ENCODE data around the gene USH2A. TPM values are rescaled to one million over a fixed set of nuclear protein-coding genes. Genes with fewer than 3 reads are reported as not detected.

Gene USH2A
- total RNA-seq, 1 experiment from 2014 or later: not detected

DNA sequence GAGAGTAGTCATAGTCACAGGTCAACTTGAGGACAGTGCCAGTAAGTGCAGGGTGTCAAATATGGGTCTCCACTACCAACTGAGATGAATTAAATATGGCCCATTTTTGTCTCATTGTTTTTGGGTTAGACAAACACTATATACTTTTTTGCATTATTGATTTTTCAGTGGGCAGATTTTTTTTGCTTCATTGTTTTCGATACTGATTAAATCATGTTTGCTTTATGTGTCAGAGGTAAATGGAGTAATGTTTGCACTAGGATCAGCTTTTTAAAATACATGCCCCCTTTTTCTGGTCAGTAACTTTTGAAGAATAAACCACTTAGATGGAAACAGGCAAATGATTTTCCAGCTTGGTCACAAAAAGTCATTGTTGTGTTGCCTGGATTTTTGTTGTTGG lies 199.0 kb downstream of the USH2A start:
- DNase-seq (ENCODE audit: low read depth, low spot score) (no peak), ATAC-seq (no peak)
- Histone ChIP-seq H3K9me2 (ENCODE audit: insufficient read depth) (no peaks in the 10 kb centered on the region), H3K27me3 (ENCODE audit: insufficient read depth, low read length) (no peaks in the 10 kb centered on the region), H3K4me2 (ENCODE audit: low read length) (no peak overlapping the region), H4K20me1 (ENCODE audit: insufficient read depth) (no peaks in the 10 kb centered on the region), H3K4me1 (ENCODE audit: control insufficient read depth in 1 of 2, insufficient read depth in 2 of 2, low read length in 2 of 2) (no peaks in the 10 kb centered on the region), H2AFZ (ENCODE audit: low read depth, low read length, poor library complexity, severe bottlenecking) (no peak overlapping the region), H3K9me3 (ENCODE audit: control insufficient read depth in 1 of 2, insufficient read depth in 1 of 2, low read depth in 1 of 2, low read length in 2 of 2) (no peaks in the 10 kb centered on the region; a peak in 1 of 4 replicates), H3K36me3 (ENCODE audit: control insufficient read depth in 1 of 2, insufficient read depth in 2 of 2, low read length in 2 of 2) (no peaks in the 10 kb centered on the region), H3K9ac (ENCODE audit: low read length) (no peak overlapping the region), H3K79me2 (ENCODE audit: insufficient read depth, low read length) (no peaks in the 10 kb centered on the region), H3K27ac (ENCODE audit: low read depth, low read length) (no peak overlapping the region), H3K4me3 (replicated peaks in 1 of 2; ENCODE audit: low read depth in 1 of 2, low read length in 2 of 2) (no peak overlapping the region)
- BruUV-seq (replicated peaks): no TSS peak
- RAD21 ChIA-PET (ENCODE audit: low non-redundant PET in 1 of 2, low total read pairs in 2 of 2, uncharacterized antibody in 2 of 2, unreplicated experiment in 2 of 2): no interaction called here
- TF ChIP-seq, protein P1, sequence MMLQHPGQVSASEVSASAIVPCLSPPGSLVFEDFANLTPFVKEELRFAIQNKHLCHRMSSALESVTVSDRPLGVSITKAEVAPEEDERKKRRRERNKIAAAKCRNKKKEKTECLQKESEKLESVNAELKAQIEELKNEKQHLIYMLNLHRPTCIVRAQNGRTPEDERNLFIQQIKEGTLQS (IDR thresholded peaks at IDR 0.05): no peak
- TF ChIP-seq ELF1 (IDR thresholded peaks at IDR 0.05; ENCODE audit: borderline replicate concordance, low read depth) (no peak), SRF (IDR thresholded peaks at IDR 0.05; ENCODE audit: low read depth) (no peak), FOSL1 (IDR thresholded peaks at IDR 0.05; ENCODE audit: low read depth) (no peak), CBX3 (IDR thresholded peaks at IDR 0.05; ENCODE audit: low read depth) (no peak), POLR2AphosphoS5 (IDR thresholded peaks at IDR 0.05; ENCODE audit: low read depth, low read length) (no peak), SP1 (IDR thresholded peaks at IDR 0.05; ENCODE audit: low read depth) (no peak), CEBPB (IDR thresholded peaks at IDR 0.05; ENCODE audit: low read depth) (no peak), ZFX (IDR thresholded peaks at IDR 0.05) (no peak)
- CTCF ChIA-PET: no interaction called here
- POLR2A ChIA-PET: no interaction called here
- intact Hi-C loops (cut with micrococcal nuclease): no loop called here

DNA sequence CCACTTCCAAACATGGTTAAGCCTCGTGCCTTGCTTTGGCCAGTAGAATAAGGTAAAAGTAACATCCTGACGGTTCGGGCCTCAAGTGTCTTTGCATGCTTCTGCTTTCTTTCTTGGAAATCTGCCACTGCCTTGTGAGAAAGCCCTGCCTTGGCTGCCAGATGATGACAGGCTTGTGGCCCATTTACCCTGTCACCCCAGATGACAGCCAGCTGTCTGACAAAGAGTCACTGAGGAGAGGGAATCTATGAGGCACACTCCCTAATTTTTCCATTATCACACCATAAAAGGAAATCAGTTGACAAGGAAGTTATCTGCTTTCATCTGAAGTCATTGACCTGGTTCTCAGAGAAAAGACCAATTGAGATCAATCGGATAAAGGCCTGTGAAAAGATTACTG lies 199.8 kb downstream of the USH2A start:
- POLR2A ChIA-PET: no interaction called here
- intact Hi-C loops (cut with micrococcal nuclease): no loop called here
- CTCF ChIA-PET: no interaction called here
- no peak for DNase-seq (ENCODE audit: low read depth, low spot score)
- ATAC-seq: no peak
- no peak overlapping the region for H2AFZ ChIP-seq (ENCODE audit: low read depth, low read length, poor library complexity, severe bottlenecking)
- no peaks in the 10 kb centered on the region for H3K9me2 ChIP-seq (ENCODE audit: insufficient read depth)
- H3K79me2 ChIP-seq (ENCODE audit: insufficient read depth, low read length): no peaks in the 10 kb centered on the region
- H3K4me1 ChIP-seq (ENCODE audit: control insufficient read depth in 1 of 2, insufficient read depth in 2 of 2, low read length in 2 of 2): no peaks in the 10 kb centered on the region
- RAD21 ChIA-PET (ENCODE audit: low non-redundant PET in 1 of 2, low total read pairs in 2 of 2, uncharacterized antibody in 2 of 2, unreplicated experiment in 2 of 2): no interaction called here
- TF ChIP-seq RAD21 (IDR thresholded peaks at IDR 0.05; ENCODE audit: low read depth) (no peak), TCF7L2 (IDR thresholded peaks at IDR 0.05; ENCODE audit: borderline replicate concordance, extremely low read depth, insufficient read depth, insufficient read length) (no peak), POLR2A (IDR thresholded peaks at IDR 0.05; ENCODE audit: borderline replicate concordance, extremely low read depth, insufficient read depth, insufficient read length) (no peak), SIN3A (IDR thresholded peaks at IDR 0.05; ENCODE audit: low read depth) (no peak), CEBPB (IDR thresholded peaks at IDR 0.05; ENCODE audit: low read depth) (no peak), EZH2 (IDR thresholded peaks at IDR 0.05) (no peak), ELF1 (IDR thresholded peaks at IDR 0.05; ENCODE audit: borderline replicate concordance, low read depth) (no peak), SRF (IDR thresholded peaks at IDR 0.05; ENCODE audit: low read depth) (no peak), EZH2phosphoT487 (IDR thresholded peaks at IDR 0.05; ENCODE audit: borderline replicate concordance) (no peak)
- TF ChIP-seq, protein P2, sequence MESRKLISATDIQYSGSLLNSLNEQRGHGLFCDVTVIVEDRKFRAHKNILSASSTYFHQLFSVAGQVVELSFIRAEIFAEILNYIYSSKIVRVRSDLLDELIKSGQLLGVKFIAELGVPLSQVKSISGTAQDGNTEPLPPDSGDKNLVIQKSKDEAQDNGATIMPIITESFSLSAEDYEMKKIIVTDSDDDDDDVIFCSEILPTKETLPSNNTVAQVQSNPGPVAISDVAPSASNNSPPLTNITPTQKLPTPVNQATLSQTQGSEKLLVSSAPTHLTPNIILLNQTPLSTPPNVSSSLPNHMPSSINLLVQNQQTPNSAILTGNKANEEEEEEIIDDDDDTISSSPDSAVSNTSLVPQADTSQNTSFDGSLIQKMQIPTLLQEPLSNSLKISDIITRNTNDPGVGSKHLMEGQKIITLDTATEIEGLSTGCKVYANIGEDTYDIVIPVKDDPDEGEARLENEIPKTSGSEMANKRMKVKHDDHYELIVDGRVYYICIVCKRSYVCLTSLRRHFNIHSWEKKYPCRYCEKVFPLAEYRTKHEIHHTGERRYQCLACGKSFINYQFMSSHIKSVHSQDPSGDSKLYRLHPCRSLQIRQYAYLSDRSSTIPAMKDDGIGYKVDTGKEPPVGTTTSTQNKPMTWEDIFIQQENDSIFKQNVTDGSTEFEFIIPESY (IDR thresholded peaks at IDR 0.05; ENCODE audit: extremely low read depth, insufficient replicate concordance, low read length): no peak
- TF ChIP-seq, protein P3, sequence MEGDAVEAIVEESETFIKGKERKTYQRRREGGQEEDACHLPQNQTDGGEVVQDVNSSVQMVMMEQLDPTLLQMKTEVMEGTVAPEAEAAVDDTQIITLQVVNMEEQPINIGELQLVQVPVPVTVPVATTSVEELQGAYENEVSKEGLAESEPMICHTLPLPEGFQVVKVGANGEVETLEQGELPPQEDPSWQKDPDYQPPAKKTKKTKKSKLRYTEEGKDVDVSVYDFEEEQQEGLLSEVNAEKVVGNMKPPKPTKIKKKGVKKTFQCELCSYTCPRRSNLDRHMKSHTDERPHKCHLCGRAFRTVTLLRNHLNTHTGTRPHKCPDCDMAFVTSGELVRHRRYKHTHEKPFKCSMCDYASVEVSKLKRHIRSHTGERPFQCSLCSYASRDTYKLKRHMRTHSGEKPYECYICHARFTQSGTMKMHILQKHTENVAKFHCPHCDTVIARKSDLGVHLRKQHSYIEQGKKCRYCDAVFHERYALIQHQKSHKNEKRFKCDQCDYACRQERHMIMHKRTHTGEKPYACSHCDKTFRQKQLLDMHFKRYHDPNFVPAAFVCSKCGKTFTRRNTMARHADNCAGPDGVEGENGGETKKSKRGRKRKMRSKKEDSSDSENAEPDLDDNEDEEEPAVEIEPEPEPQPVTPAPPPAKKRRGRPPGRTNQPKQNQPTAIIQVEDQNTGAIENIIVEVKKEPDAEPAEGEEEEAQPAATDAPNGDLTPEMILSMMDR (IDR thresholded peaks at IDR 0.05 in 2 of 3, conservative IDR thresholded peaks at IDR 0.05 in 1 of 3; ENCODE audit: borderline replicate concordance in 1 of 3, insufficient read depth in 1 of 3, low read depth in 2 of 3, low read length in 2 of 3): no peak
- no peak overlapping the region for H3K27ac ChIP-seq (ENCODE audit: low read depth, low read length)
- no peaks in the 10 kb centered on the region for H4K20me1 ChIP-seq (ENCODE audit: insufficient read depth)
- H3K9ac ChIP-seq (ENCODE audit: low read length): no peak overlapping the region
- no peaks in the 10 kb centered on the region for H3K27me3 ChIP-seq (ENCODE audit: insufficient read depth, low read length)
- H3K9me3 ChIP-seq (ENCODE audit: control insufficient read depth in 1 of 2, insufficient read depth in 1 of 2, low read depth in 1 of 2, low read length in 2 of 2): no peaks in the 10 kb centered on the region; a peak in 1 of 4 replicates
- no peaks in the 10 kb centered on the region for H3K36me3 ChIP-seq (ENCODE audit: control insufficient read depth in 1 of 2, insufficient read depth in 2 of 2, low read length in 2 of 2)
- H3K4me2 ChIP-seq (ENCODE audit: low read length): no peak overlapping the region
- no TSS peak for BruUV-seq (replicated peaks)
- no peak overlapping the region for H3K4me3 ChIP-seq (replicated peaks in 1 of 2; ENCODE audit: low read depth in 1 of 2, low read length in 2 of 2)

Data from HCT116 (cell line).